ENCODE results near the gene CCHCR1. TPM values are rescaled to one million over a fixed set of nuclear protein-coding genes. Genes with fewer than 3 reads are reported as not detected.

CCHCR1 gene
- total and polyA plus RNA-seq, 9 of the 15 experiments (the other 6 are each of a cell fraction or from before 2014, with no cell fraction given) = 1.2 to 47.3 (median 32.0) TPM

- POLR2A ChIA-PET = interaction anchor here (0.6 to 1.1 kb wide), 4 partner anchors 10 to 1457 kb away, joined by 3 to 5 read pairs (median 3); no protein-coding TSS in a partner anchor
Observed at GRCh38 chr6:31162463-31163165, 5.0 kb upstream of the CCHCR1 start.

More at GRCh38 chr6:31162463-31163165, 5.0 kb upstream of the CCHCR1 start:
- FAIRE-seq = no peak
- Histone ChIP-seq H3K36me3 (ENCODE audit: control insufficient read depth, insufficient read depth, low read length) (peaks cover 21% of the 10 kb centered on the region; the same call in 2 of the 3 replicates), H3K9me3 (replicated peaks; ENCODE audit: control insufficient read depth, insufficient read depth, low read depth, low read length) (no peaks in the 10 kb centered on the region), H3K27ac (ENCODE audit: extremely low read depth, low read depth, low read length) (no peak overlapping the region), H3K27me3 (ENCODE audit: control insufficient read depth in 2 of 2, insufficient read depth in 2 of 2, low read length in 2 of 2) (no peaks in the 10 kb centered on the region), H3K9ac (ENCODE audit: insufficient read depth in 1 of 2, low read depth in 2 of 2, low read length in 2 of 2) (peak overlapping the region in 1 of 2 experiments; percentile 65; a peak in 1 of 4 replicates), H3K79me2 (ENCODE audit: control insufficient read depth, insufficient read depth, low read length) (peaks cover 16% of the 10 kb centered on the region; the same call in 2 of the 3 replicates), H3K9me1 (ENCODE audit: control insufficient read depth, insufficient read depth, low read length) (no peaks in the 10 kb centered on the region), H2AFZ (ENCODE audit: low read depth, low read length) (no peak overlapping the region), H3K4me2 (ENCODE audit: insufficient read depth, low read length) (no peak overlapping the region), H3K4me3 (no peak overlapping the region), H4K20me1 (replicated peaks; ENCODE audit: control insufficient read depth, insufficient read depth, low read length) (no peaks in the 10 kb centered on the region; the same call in 1 of the 2 replicates), H3K4me1 (replicated peaks in 1 of 2; ENCODE audit: control insufficient read depth in 2 of 2, insufficient read depth in 2 of 2, low read length in 2 of 2) (peaks cover 10 to 18% of the 10 kb centered on the region in 2 experiments; a peak in 4 of 5 replicates)
- DNase-seq (ENCODE audit: extremely low read depth in 1 of 4, low spot score in 3 of 4) = no peak
- intact Hi-C loops (cut with micrococcal nuclease) = no loop called here
- no peak for ATAC-seq
- BruUV-seq (replicated peaks) = no TSS peak
- in situ Hi-C loops (cut with MboI) = no loop called here
- TF ChIP-seq PRDM10 (IDR thresholded peaks at IDR 0.05; ENCODE audit: partially characterized antibody) = no peak
- TF ChIP-seq DPF2 (IDR thresholded peaks at IDR 0.05) = no peak
- no peak for TF ChIP-seq HDAC2 (IDR thresholded peaks at IDR 0.05)
- peak; percentile 33; the same call in 1 of the 2 replicates for TF ChIP-seq RBFOX2 (IDR thresholded peaks at IDR 0.05; ENCODE audit: low read depth, low read length)
- CTCF ChIA-PET (ENCODE audit: low intra/inter-chr PET ratio) = no interaction called here
- 80% methylated on average over 13 of the region's 13 CpGs for WGBS (ENCODE audit: insufficient coverage, low coverage, missing lambda C conversion rate)
